ENCODE measurements around the gene LTBP1. TPM values are rescaled to one million over a fixed set of nuclear protein-coding genes. Genes with fewer than 3 reads are reported as not detected.

LTBP1 gene
- total RNA-seq, 2 donors from 2014 or later, result 25.9 to 99.8 TPM

DNA sequence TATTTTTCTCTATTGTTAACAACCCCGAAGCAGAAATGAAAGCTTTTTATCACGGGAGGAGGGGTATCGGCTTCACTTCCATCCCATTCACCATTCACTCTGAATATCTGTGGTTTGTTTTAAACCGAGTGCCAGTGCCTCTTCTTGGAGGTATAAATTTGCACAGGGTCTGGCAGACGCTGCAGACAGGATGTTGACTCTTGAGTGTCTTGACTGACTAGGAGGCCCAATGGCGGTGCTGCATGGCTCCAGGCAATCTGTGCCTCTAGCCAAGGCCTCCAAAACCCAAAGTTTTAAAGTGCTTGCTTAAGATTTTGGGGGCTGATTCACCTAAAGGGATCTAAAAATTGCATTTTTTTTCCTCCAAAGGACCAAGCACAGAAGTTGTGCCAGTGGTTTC is 183.8 kb downstream of the LTBP1 start:
- intact Hi-C loops (cut with DNase I), result loop anchor here (10.0 kb wide), 1 partner anchor 96 kb away; no protein-coding TSS in a partner anchor

DNA sequence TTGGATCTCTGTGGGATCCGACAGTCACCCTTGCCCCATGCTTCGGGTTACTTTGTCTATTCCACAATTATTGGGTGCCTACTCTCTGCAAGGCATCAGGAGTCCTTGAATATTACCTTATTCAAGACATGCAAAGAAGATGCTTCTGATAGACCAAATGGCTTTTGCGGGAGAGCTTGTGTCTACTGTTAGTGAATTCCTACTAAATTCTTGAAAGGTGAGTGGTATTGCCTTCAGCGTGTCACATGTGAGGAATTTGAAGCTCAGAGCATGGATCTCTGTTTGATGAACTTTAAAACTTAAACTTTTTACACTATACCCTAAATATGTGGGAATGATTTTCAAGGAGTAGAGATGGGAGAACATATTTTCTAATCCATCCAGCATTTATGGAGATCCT is 184.4 kb downstream of the LTBP1 start:
- H3K27me3 ChIP-seq (replicated peaks; ENCODE audit: insufficient read depth), result no peaks in the 10 kb centered on the region
- no peak for DNase-seq (ENCODE audit: low spot score)
- no peak overlapping the region for H3K4me3 ChIP-seq
- 92% methylated on average over 4 of the region's 4 CpGs for WGBS
- no peaks in the 10 kb centered on the region for H3K36me3 ChIP-seq
- H3K9me3 ChIP-seq, result no peaks in the 10 kb centered on the region
- TF ChIP-seq POLR2A (IDR thresholded peaks at IDR 0.05), result no peak
- no peak for TF ChIP-seq POLR2AphosphoS5 (IDR thresholded peaks at IDR 0.05)
- TF ChIP-seq, protein P1, sequence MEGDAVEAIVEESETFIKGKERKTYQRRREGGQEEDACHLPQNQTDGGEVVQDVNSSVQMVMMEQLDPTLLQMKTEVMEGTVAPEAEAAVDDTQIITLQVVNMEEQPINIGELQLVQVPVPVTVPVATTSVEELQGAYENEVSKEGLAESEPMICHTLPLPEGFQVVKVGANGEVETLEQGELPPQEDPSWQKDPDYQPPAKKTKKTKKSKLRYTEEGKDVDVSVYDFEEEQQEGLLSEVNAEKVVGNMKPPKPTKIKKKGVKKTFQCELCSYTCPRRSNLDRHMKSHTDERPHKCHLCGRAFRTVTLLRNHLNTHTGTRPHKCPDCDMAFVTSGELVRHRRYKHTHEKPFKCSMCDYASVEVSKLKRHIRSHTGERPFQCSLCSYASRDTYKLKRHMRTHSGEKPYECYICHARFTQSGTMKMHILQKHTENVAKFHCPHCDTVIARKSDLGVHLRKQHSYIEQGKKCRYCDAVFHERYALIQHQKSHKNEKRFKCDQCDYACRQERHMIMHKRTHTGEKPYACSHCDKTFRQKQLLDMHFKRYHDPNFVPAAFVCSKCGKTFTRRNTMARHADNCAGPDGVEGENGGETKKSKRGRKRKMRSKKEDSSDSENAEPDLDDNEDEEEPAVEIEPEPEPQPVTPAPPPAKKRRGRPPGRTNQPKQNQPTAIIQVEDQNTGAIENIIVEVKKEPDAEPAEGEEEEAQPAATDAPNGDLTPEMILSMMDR (IDR thresholded peaks at IDR 0.05), result no peak
- H3K4me1 ChIP-seq (replicated peaks), result no peaks in the 10 kb centered on the region
- intact Hi-C loops (cut with DNase I), result loop anchor here (10.0 kb wide), 1 partner anchor 96 kb away; no protein-coding TSS in a partner anchor
- no peak overlapping the region for H3K27ac ChIP-seq

More for the DNA sequence above, 183.8 kb downstream of the LTBP1 start:
- no peak for TF ChIP-seq POLR2AphosphoS5 (IDR thresholded peaks at IDR 0.05)
- TF ChIP-seq, protein P1 (IDR thresholded peaks at IDR 0.05), result no peak
- TF ChIP-seq POLR2A (IDR thresholded peaks at IDR 0.05), result no peak
- WGBS, result 53% methylated on average over 6 of the region's 6 CpGs
- Histone ChIP-seq H3K27ac (no peak overlapping the region), H3K27me3 (replicated peaks; ENCODE audit: insufficient read depth) (no peaks in the 10 kb centered on the region), H3K4me3 (no peak overlapping the region), H3K36me3 (no peaks in the 10 kb centered on the region), H3K4me1 (replicated peaks) (no peaks in the 10 kb centered on the region), H3K9me3 (no peaks in the 10 kb centered on the region)
- no peak for DNase-seq (ENCODE audit: low spot score)

DNA sequence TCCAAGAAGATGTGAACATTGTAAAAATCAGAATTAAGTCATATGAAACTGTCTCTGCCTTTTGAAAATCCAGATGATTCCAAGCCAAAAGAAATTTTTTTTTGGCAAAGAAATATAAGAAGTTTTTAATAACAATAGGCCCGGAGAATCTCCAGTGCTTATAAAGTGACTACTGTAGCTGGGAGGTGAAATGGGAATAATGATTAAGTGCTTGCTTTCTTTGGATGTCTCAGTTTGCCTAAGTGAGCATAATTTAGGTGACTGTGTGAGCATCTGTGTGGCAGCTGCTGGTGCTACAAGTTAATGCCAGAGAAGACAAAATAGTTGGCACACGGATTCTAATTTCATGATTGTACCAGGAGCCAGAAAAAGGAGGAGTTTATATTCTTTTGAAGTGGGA is 185.0 kb downstream of the LTBP1 start:
- DNase-seq (ENCODE audit: low spot score), result no peak
- no peak overlapping the region for H3K4me3 ChIP-seq
- H3K4me1 ChIP-seq (replicated peaks), result no peaks in the 10 kb centered on the region
- no peaks in the 10 kb centered on the region for H3K9me3 ChIP-seq
- intact Hi-C loops (cut with DNase I), result loop anchor here (10.0 kb wide), 1 partner anchor 97 kb away; no protein-coding TSS in a partner anchor
- no peak overlapping the region for H3K27ac ChIP-seq
- no peaks in the 10 kb centered on the region for H3K27me3 ChIP-seq (replicated peaks; ENCODE audit: insufficient read depth)
- TF ChIP-seq, protein P1 (IDR thresholded peaks at IDR 0.05), result no peak
- no peaks in the 10 kb centered on the region for H3K36me3 ChIP-seq
- 8% methylated on average over 2 of the region's 2 CpGs for WGBS

DNA sequence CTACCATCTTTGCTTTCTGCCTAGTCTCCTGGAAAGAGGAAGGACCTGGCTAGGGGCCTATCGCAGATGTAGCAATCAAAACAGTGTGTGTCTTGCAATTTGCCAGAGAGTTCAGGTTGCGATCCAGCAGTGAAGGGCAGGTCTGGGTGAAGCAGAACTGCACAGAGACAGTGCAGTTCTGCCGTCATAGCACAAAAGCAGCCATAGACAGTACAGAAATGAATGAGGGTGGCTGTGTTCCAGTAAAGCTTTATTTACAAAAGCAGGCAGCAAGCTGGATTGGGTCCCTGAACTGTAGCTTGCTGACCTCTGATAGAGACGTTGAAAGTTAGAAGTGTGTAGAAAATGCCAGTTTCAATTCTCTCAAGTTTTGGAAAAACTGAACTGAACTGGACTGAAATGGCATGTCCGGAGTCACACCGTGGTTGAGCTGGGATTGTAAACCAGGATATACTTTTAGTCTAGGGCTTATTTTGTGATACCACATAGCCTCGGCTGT is 186.8 kb downstream of the LTBP1 start:
- no peaks in the 10 kb centered on the region for H3K27me3 ChIP-seq (replicated peaks; ENCODE audit: insufficient read depth)
- peak overlapping the region; percentile 26 to 48 for H3K27ac ChIP-seq
- WGBS, result 38% methylated on average over 7 of the region's 7 CpGs
- no peak for TF ChIP-seq POLR2A (IDR thresholded peaks at IDR 0.05)
- no peak for TF ChIP-seq POLR2AphosphoS5 (IDR thresholded peaks at IDR 0.05)
- TF ChIP-seq, protein P1 (IDR thresholded peaks at IDR 0.05), result no peak
- intact Hi-C loops (cut with DNase I), result loop anchor here (10.0 kb wide), 1 partner anchor 99 kb away; no protein-coding TSS in a partner anchor
- H3K4me3 ChIP-seq, result no peak overlapping the region
- no peaks in the 10 kb centered on the region for H3K4me1 ChIP-seq (replicated peaks)
- no peaks in the 10 kb centered on the region for H3K9me3 ChIP-seq
- no peak for DNase-seq (ENCODE audit: low spot score)
- H3K36me3 ChIP-seq, result no peaks in the 10 kb centered on the region

GRCh38 chr2:33134086-33134771 is 187.5 kb downstream of the LTBP1 start:
- WGBS, result 13% methylated on average over 14 of the region's 14 CpGs
- H3K4me3 ChIP-seq, result peak overlapping the region in 1 of 2 donors; percentile 20

More at GRCh38 chr2:33134086-33134771, 187.5 kb downstream of the LTBP1 start:
- intact Hi-C loops (cut with DNase I), result loop anchor here (10.0 kb wide), 1 partner anchor 99 kb away; no protein-coding TSS in a partner anchor
- Histone ChIP-seq H3K27ac (peak overlapping the region; percentile 26 to 49), H3K4me1 (replicated peaks) (no peaks in the 10 kb centered on the region), H3K36me3 (no peaks in the 10 kb centered on the region), H3K27me3 (replicated peaks; ENCODE audit: insufficient read depth) (no peaks in the 10 kb centered on the region), H3K9me3 (no peaks in the 10 kb centered on the region)
- TF ChIP-seq POLR2AphosphoS5 (IDR thresholded peaks at IDR 0.05) (peak; percentile 53), POLR2A (IDR thresholded peaks at IDR 0.05) (no peak)
- TF ChIP-seq, protein P1 (IDR thresholded peaks at IDR 0.05), result no peak
- DNase-seq (ENCODE audit: low spot score), result peak; percentile 72
